ENCODE data around the gene EPG5. TPM values are rescaled to one million over a fixed set of nuclear protein-coding genes. Genes with fewer than 3 reads are reported as not detected.

Gene EPG5
- total RNA-seq, 1 donor from 2014 or later: 29.0 TPM

DNA sequence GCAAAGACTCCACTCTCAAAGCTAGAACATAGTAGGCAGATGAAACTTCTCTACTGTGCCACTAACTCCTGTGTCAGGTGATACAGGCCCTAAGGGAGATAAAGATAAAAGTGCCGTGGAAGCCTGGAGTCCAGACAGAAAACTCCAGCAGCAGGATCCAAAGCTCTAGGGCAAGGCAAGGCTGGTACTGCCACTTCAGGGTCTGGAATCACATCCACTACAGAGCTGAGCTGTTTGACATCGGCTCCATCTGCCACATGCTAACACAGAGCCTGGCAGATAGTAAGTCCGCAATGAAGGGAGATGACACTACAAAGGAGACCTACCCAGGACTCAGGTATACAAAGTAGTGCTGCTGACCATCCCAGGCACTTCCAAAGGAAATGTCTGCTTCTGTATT lies 34.4 kb downstream of the EPG5 start:
- H3K4me3 Mint-ChIP-seq (ENCODE audit: unreplicated experiment): no peak overlapping the region
- Histone ChIP-seq H2AFZ (ENCODE audit: low read depth, low read length) (no peak overlapping the region), H3K79me2 (ENCODE audit: insufficient read depth, low read length) (peaks cover 5% of the 10 kb centered on the region), H3K27me3 (ENCODE audit: insufficient read depth, low read length) (no peaks in the 10 kb centered on the region), H3K4me1 (ENCODE audit: insufficient read depth, low read length) (peaks cover 9% of the 10 kb centered on the region), H3K36me3 (ENCODE audit: insufficient read depth, low read length) (peaks cover 31% of the 10 kb centered on the region), H3K4me3 (ENCODE audit: insufficient read depth, low read depth, low read length) (no peak overlapping the region), H3K4me2 (ENCODE audit: low read length) (no peak overlapping the region), H3K27ac (ENCODE audit: low read depth, low read length) (no peak overlapping the region), H3K9me3 (ENCODE audit: insufficient read depth, low read depth, low read length) (no peaks in the 10 kb centered on the region), H3K9ac (ENCODE audit: low read length) (no peak overlapping the region), H4K20me1 (ENCODE audit: insufficient read depth, low read length) (no peaks in the 10 kb centered on the region)
- no peaks in the 10 kb centered on the region for H3K27me3 Mint-ChIP-seq (ENCODE audit: low read depth, unreplicated experiment)
- H3K4me1 Mint-ChIP-seq (ENCODE audit: low read depth, unreplicated experiment): peaks cover 7% of the 10 kb centered on the region
- no peak for DNase-seq (ENCODE audit: low read depth)
- TF ChIP-seq EZH2 (IDR thresholded peaks at IDR 0.05; ENCODE audit: insufficient read depth, low read length): no peak
- TF ChIP-seq, protein P1, sequence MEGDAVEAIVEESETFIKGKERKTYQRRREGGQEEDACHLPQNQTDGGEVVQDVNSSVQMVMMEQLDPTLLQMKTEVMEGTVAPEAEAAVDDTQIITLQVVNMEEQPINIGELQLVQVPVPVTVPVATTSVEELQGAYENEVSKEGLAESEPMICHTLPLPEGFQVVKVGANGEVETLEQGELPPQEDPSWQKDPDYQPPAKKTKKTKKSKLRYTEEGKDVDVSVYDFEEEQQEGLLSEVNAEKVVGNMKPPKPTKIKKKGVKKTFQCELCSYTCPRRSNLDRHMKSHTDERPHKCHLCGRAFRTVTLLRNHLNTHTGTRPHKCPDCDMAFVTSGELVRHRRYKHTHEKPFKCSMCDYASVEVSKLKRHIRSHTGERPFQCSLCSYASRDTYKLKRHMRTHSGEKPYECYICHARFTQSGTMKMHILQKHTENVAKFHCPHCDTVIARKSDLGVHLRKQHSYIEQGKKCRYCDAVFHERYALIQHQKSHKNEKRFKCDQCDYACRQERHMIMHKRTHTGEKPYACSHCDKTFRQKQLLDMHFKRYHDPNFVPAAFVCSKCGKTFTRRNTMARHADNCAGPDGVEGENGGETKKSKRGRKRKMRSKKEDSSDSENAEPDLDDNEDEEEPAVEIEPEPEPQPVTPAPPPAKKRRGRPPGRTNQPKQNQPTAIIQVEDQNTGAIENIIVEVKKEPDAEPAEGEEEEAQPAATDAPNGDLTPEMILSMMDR (IDR thresholded peaks at IDR 0.05; ENCODE audit: insufficient read depth, low read depth, low read length): no peak
- H3K36me3 Mint-ChIP-seq (ENCODE audit: low read depth, unreplicated experiment): peaks cover 9% of the 10 kb centered on the region
- H3K9me3 Mint-ChIP-seq (ENCODE audit: unreplicated experiment): no peaks in the 10 kb centered on the region
- no peak overlapping the region for H3K27ac Mint-ChIP-seq (ENCODE audit: unreplicated experiment)
- FAIRE-seq: no peak

DNA sequence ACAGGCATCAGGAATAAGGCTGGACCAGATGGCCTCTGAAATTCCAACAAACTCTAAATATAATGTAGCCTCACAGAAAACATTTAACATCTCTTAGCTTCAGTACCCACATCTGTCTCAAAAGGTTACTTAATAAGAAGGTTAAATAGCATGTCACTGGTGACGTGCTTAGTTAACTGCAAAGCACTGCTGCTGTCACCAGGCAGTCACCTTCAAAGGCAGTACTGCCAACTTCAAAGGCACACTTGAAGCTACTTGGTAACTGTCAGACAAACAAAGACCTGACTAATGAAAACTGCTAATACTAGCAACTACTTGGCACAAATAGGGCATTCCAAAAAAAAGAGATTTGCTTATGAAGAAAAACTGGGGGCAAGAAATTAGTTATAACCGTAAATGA lies 36.2 kb downstream of the EPG5 start:
- peaks cover 11% of the 10 kb centered on the region for H3K36me3 Mint-ChIP-seq (ENCODE audit: low read depth, unreplicated experiment)

DNA sequence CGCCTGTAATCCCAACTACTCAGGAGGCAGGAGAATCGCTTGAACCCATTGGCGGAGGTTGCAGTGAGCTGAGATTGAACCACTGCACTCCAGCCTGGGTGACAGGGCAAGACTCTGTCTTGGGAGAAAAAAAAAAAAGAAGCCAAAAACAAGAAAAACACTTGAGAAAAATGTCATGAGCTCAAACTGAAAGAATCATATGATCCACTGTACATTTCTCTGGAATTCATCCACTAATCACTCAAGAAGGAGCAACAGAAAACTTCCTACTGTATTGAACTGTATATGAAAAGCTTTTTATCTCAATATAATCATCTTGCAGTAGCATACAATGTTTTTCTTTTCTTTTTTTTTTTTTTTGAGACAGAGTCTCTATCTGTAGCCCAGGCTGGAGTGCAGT lies 40.4 kb downstream of the EPG5 start:
- H3K79me2 ChIP-seq (ENCODE audit: insufficient read depth, low read length): no peaks in the 10 kb centered on the region

More for the DNA sequence above, 36.2 kb downstream of the EPG5 start:
- H3K9me3 ChIP-seq (ENCODE audit: insufficient read depth, low read depth, low read length): no peaks in the 10 kb centered on the region
- no peak overlapping the region for H3K27ac ChIP-seq (ENCODE audit: low read depth, low read length)
- H3K4me1 Mint-ChIP-seq (ENCODE audit: low read depth, unreplicated experiment): peaks cover 5% of the 10 kb centered on the region
- DNase-seq (ENCODE audit: low read depth) (no peak), FAIRE-seq (no peak)
- peaks cover 5% of the 10 kb centered on the region for H3K79me2 ChIP-seq (ENCODE audit: insufficient read depth, low read length)
- H3K4me3 ChIP-seq (ENCODE audit: insufficient read depth, low read depth, low read length): no peak overlapping the region
- H3K27me3 ChIP-seq (ENCODE audit: insufficient read depth, low read length): no peaks in the 10 kb centered on the region
- no peaks in the 10 kb centered on the region for H4K20me1 ChIP-seq (ENCODE audit: insufficient read depth, low read length)
- no peaks in the 10 kb centered on the region for H3K9me3 Mint-ChIP-seq (ENCODE audit: unreplicated experiment)
- TF ChIP-seq EZH2 (IDR thresholded peaks at IDR 0.05; ENCODE audit: insufficient read depth, low read length): no peak
- TF ChIP-seq, protein P1 (IDR thresholded peaks at IDR 0.05; ENCODE audit: insufficient read depth, low read depth, low read length): no peak
- H3K27ac Mint-ChIP-seq (ENCODE audit: unreplicated experiment): no peak overlapping the region
- no peak overlapping the region for H3K4me3 Mint-ChIP-seq (ENCODE audit: unreplicated experiment)
- H3K27me3 Mint-ChIP-seq (ENCODE audit: low read depth, unreplicated experiment): no peaks in the 10 kb centered on the region
- peaks cover 7% of the 10 kb centered on the region for H3K4me1 ChIP-seq (ENCODE audit: insufficient read depth, low read length)
- no peak overlapping the region for H3K9ac ChIP-seq (ENCODE audit: low read length)
- H3K4me2 ChIP-seq (ENCODE audit: low read length): no peak overlapping the region
- H2AFZ ChIP-seq (ENCODE audit: low read depth, low read length): no peak overlapping the region
- H3K36me3 ChIP-seq (ENCODE audit: insufficient read depth, low read length): peaks cover 30% of the 10 kb centered on the region

More for the DNA sequence above, 40.4 kb downstream of the EPG5 start:
- Histone ChIP-seq H2AFZ (ENCODE audit: low read depth, low read length) (no peak overlapping the region), H3K4me1 (ENCODE audit: insufficient read depth, low read length) (no peaks in the 10 kb centered on the region), H3K9ac (ENCODE audit: low read length) (no peak overlapping the region), H3K27ac (ENCODE audit: low read depth, low read length) (no peak overlapping the region), H3K4me2 (ENCODE audit: low read length) (no peak overlapping the region), H3K4me3 (ENCODE audit: insufficient read depth, low read depth, low read length) (no peak overlapping the region), H3K36me3 (ENCODE audit: insufficient read depth, low read length) (peaks cover 52% of the 10 kb centered on the region), H4K20me1 (ENCODE audit: insufficient read depth, low read length) (peaks cover 6% of the 10 kb centered on the region), H3K27me3 (ENCODE audit: insufficient read depth, low read length) (no peaks in the 10 kb centered on the region), H3K9me3 (ENCODE audit: insufficient read depth, low read depth, low read length) (no peaks in the 10 kb centered on the region)
- Mint-ChIP-seq H3K4me3 (ENCODE audit: unreplicated experiment) (no peak overlapping the region), H3K9me3 (ENCODE audit: unreplicated experiment) (no peaks in the 10 kb centered on the region), H3K4me1 (ENCODE audit: low read depth, unreplicated experiment) (no peaks in the 10 kb centered on the region), H3K36me3 (ENCODE audit: low read depth, unreplicated experiment) (peaks cover 18% of the 10 kb centered on the region), H3K27ac (ENCODE audit: unreplicated experiment) (no peak overlapping the region), H3K27me3 (ENCODE audit: low read depth, unreplicated experiment) (no peaks in the 10 kb centered on the region)
- TF ChIP-seq, protein P1 (IDR thresholded peaks at IDR 0.05; ENCODE audit: insufficient read depth, low read depth, low read length): no peak
- TF ChIP-seq EZH2 (IDR thresholded peaks at IDR 0.05; ENCODE audit: insufficient read depth, low read length): no peak
- no peak for FAIRE-seq
- no peak for DNase-seq (ENCODE audit: low read depth)
